Endothelial cell of umbilical vein (primary cell): ENCODE results near the gene FGFR3. TPM values are rescaled to one million over a fixed set of nuclear protein-coding genes. Genes with fewer than 3 reads are reported as not detected.

ENCODE experiments used
- BruUV-seq: library from RNA; stranded (reverse); fragments of 400-500 nt; replicated peaks from 2 replicates; lab custom pipeline; 2021; lab: Mats Ljungman, UMichigan
- CTCF ChIA-PET: fragments of 300-600, 350-600 bp; sonication (Branson Sonifier 250); formaldehyde crosslinking; loops from one replicate; lab custom pipeline; 2021; ENCODE audit warnings: antibody characterized with exemption, inconsistent platforms; lab: Charles Lee
- POLR2A ChIA-PET: fragments of 300-600, 350-600 bp; sonication (Branson Sonifier 250); formaldehyde crosslinking; loops from one replicate; lab custom pipeline; 2021; ENCODE audit warnings: antibody characterized with exemption, inconsistent platforms; lab: Charles Lee
- DNase-seq: peaks from one replicate; pipeline ENCODE4 v3.0.0-alpha.2; 2011; ENCODE audit warnings: low read depth, low spot score
- FAIRE-seq: peaks from 2 replicates; lab custom pipeline; 2011; peaks lifted over from hg19 to GRCh38; lab: Jason Lieb, UNC
- H2AFZ ChIP-seq: 2 replicates; pipeline ENCODE4 v1.6.0; 2012; ENCODE audit warnings: low read depth, low read length, control low read depth, inconsistent platforms
- H3K27ac ChIP-seq: 2 replicates; pipeline ENCODE4 v1.5.1; 2011; ENCODE audit warnings: low read depth, mild to moderate bottlenecking, control low read depth, low read length, moderate library complexity; ENCODE audit not compliant: insufficient read depth
- H3K27me3 ChIP-seq, 2 experiments: 2 replicates each; pipeline versions ENCODE4 v1.6.0 to v1.6.1; 2011; ENCODE audit warnings: low read length in 2 of 2, mixed read lengths in 1 of 2; ENCODE audit not compliant: control insufficient read depth in 2 of 2, insufficient read depth in 2 of 2
- H3K36me3 ChIP-seq, 2 experiments: 2 replicates in 1 of 2; 3 replicates in 1 of 2; pipeline ENCODE4 v1.5.1; 2011; ENCODE audit warnings: low read length in 2 of 2, mild to moderate bottlenecking in 1 of 2, moderate library complexity in 1 of 2; ENCODE audit not compliant: control insufficient read depth in 2 of 2, insufficient read depth in 2 of 2; ENCODE audit errors: extremely low read depth in 1 of 2
- H3K4me1 ChIP-seq: 3 replicates; pipeline ENCODE4 v1.5.1; 2011; ENCODE audit warnings: mild to moderate bottlenecking, low read length; ENCODE audit not compliant: control insufficient read depth, insufficient read depth; ENCODE audit errors: extremely low read depth
- H3K4me2 ChIP-seq: 2 replicates; pipeline ENCODE4 v1.6.1; 2011; ENCODE audit warnings: low read length, control low read depth, mixed read lengths; ENCODE audit not compliant: insufficient read depth
- H3K4me3 ChIP-seq, 3 experiments: fragments of 200-600 bp in 1 of 3; sonication (generic), shearing (Covaris generic) in 1 of 3; replicated peaks in 1 of 3; 2 replicates each; pipeline ENCODE4 v1.5.1; 2011 to 2016; ENCODE audit warnings: control low read depth in 3 of 3, low read length in 3 of 3, mild to moderate bottlenecking in 2 of 3, inconsistent platforms in 1 of 3, low read depth in 1 of 3, moderate library complexity in 1 of 3; ENCODE audit not compliant: insufficient read depth in 1 of 3
- H3K79me2 ChIP-seq: 2 replicates; pipeline ENCODE4 v1.6.0; 2012; ENCODE audit warnings: low read length, inconsistent platforms; ENCODE audit not compliant: control insufficient read depth, insufficient read depth
- H3K9ac ChIP-seq: replicated peaks from 2 replicates; pipeline ENCODE3; 2011; ENCODE audit warnings: low read length, control low read depth; ENCODE audit not compliant: insufficient read depth; ENCODE audit errors: extremely low read depth
- H3K9me1 ChIP-seq: replicated peaks from 3 replicates; pipeline ENCODE4 v1.6.0; 2011; ENCODE audit warnings: mild to moderate bottlenecking, low read length; ENCODE audit not compliant: control insufficient read depth, insufficient read depth; ENCODE audit errors: extremely low read depth
- H3K9me3 ChIP-seq: replicated peaks from 2 replicates; pipeline ENCODE4 v1.5.1; 2012; ENCODE audit warnings: low read length, inconsistent platforms; ENCODE audit not compliant: control insufficient read depth, insufficient read depth
- H4K20me1 ChIP-seq: replicated peaks from 2 replicates; pipeline ENCODE3; 2011; ENCODE audit warnings: mild to moderate bottlenecking, low read length; ENCODE audit not compliant: control insufficient read depth, insufficient read depth; ENCODE audit errors: extremely low read depth
- CTCF ChIP-seq, 2 donors: IDR thresholded peaks; 1 replicate in 1 of 2; 2 replicates in 1 of 2; pipeline ENCODE4 v1.5.1; 2011; ENCODE audit warnings: low read length in 2 of 2, mild to moderate bottlenecking in 2 of 2, moderate library complexity in 2 of 2, control low read depth in 1 of 2, inconsistent platforms in 1 of 2, low read depth in 1 of 2; ENCODE audit not compliant: insufficient read depth in 1 of 2; ENCODE audit errors: extremely low read depth in 1 of 2
- EZH2 ChIP-seq: IDR thresholded peaks from 2 replicates; pipeline ENCODE4 v1.6.1; 2012; ENCODE audit warnings: borderline replicate concordance, low read depth, mild to moderate bottlenecking, moderate library complexity, low read length, inconsistent platforms; ENCODE audit not compliant: severe bottlenecking
- FOS ChIP-seq: IDR thresholded peaks from 2 replicates; pipeline ENCODE4 v1.6.1; 2011; ENCODE audit warnings: mild to moderate bottlenecking, low read length, moderate library complexity, borderline replicate concordance; ENCODE audit not compliant: insufficient read depth
- GATA2 ChIP-seq: IDR thresholded peaks from 2 replicates; pipeline ENCODE4 v1.7.0; 2011; ENCODE audit warnings: low read depth, mild to moderate bottlenecking, moderate library complexity, mixed read lengths, low read length; ENCODE audit not compliant: insufficient read length, insufficient read depth
- JUN ChIP-seq: IDR thresholded peaks from 2 replicates; pipeline ENCODE4 v1.6.1; 2011; ENCODE audit warnings: borderline replicate concordance, low read depth; ENCODE audit not compliant: insufficient read length, insufficient read depth
- MYC ChIP-seq: IDR thresholded peaks from one replicate; pipeline ENCODE4 v1.6.1; 2011; ENCODE audit warnings: mild to moderate bottlenecking, low read depth, low read length
- POLR2A ChIP-seq: IDR thresholded peaks from 2 replicates; pipeline ENCODE4 v1.6.1; 2012; ENCODE audit warnings: low read depth, mild to moderate bottlenecking, control low read depth, low read length
- dilution Hi-C: fragments of 300-500 bp; cut with MboI; formaldehyde crosslinking; loops from one replicate; pipeline ENCODE4 v1.15.0; 2019; ENCODE audit warnings: low sequenced_read_pairs; ENCODE audit not compliant: extremely low pct_ligation_motif_present
- intact Hi-C: fragments of 100-400 bp; cut with micrococcal nuclease; formaldehyde crosslinking; loops from one replicate; pipeline ENCODE4 v1.10.0; 2022
- polyA plus RNA-seq, 4 experiments: library from polyadenylated mRNA; depleted of rRNA in 3 of 4; stranded (reverse) in 3 of 4; unstranded in 1 of 4; fragments of >200 nt; gene quantifications; 2 replicates each; pipeline versions ENCODE4 v1.2.1 to v1.2.3, GENCODE V29; 2011 to 2012; ENCODE audit warnings: missing spikeins in 1 of 4
- total RNA-seq: library from RNA; stranded (reverse); gene quantifications from 2 replicates; pipeline ENCODE4 v1.2.3, GENCODE V29; 2021

Gene FGFR3
- total and polyA plus RNA-seq, 2 donors (not counting 3 experiments of a cell fraction or from before 2014, with no cell fraction given), result 0.73 to 1.2 TPM

- H3K36me3 ChIP-seq, result peaks cover 12 to 48% of the 10 kb centered on the region in 2 experiments
- intact Hi-C loops, result no loop called here
- dilution Hi-C loops, result no loop called here
These were observed 37.1 kb downstream of the FGFR3 start for GRCh38 chr4:1830234-1830633.

GRCh38 chr4:1830642-1831228 lies 37.6 kb downstream of the FGFR3 start:
- no peak overlapping the region for H3K4me3 ChIP-seq
- intact Hi-C loops, result no loop called here
- no TSS peak for BruUV-seq
- peaks cover 14 to 48% of the 10 kb centered on the region in 2 experiments for H3K36me3 ChIP-seq
- DNase-seq (no peak), FAIRE-seq (no peak)
- no peaks in the 10 kb centered on the region for H3K9me3 ChIP-seq
- no peaks in the 10 kb centered on the region for H3K79me2 ChIP-seq
- H3K27me3 ChIP-seq, result no peaks in the 10 kb centered on the region
- no peaks in the 10 kb centered on the region for H4K20me1 ChIP-seq
- no peak overlapping the region for H3K4me2 ChIP-seq
- H2AFZ ChIP-seq, result no peak overlapping the region
- dilution Hi-C loops, result no loop called here
- no peak overlapping the region for H3K9ac ChIP-seq
- no peaks in the 10 kb centered on the region for H3K4me1 ChIP-seq
- no peaks in the 10 kb centered on the region for H3K9me1 ChIP-seq
- TF ChIP-seq GATA2 (no peak), POLR2A (no peak), EZH2 (no peak), MYC (no peak), JUN (no peak), CTCF (IDR thresholded peaks at IDR 0.05; ENCODE audit: extremely low read depth in 1 of 2, insufficient read depth in 1 of 2, low read depth in 1 of 2, low read length in 2 of 2) (no peak)
- no peak overlapping the region for H3K27ac ChIP-seq
- POLR2A ChIA-PET, result no interaction called here
- CTCF ChIA-PET, result interaction anchor here (1.2 to 1.5 kb wide), 3 partner anchors 12 to 85 kb away, joined by 3 to 7 read pairs (median 3); no protein-coding TSS in a partner anchor

More at GRCh38 chr4:1830234-1830633, 37.1 kb downstream of the FGFR3 start:
- ChIA-PET CTCF (interaction anchor here (1.2 to 1.5 kb wide), 2 partner anchors 11 to 81 kb away, joined by 3 to 7 read pairs; no protein-coding TSS in a partner anchor), POLR2A (no interaction called here)
- Histone ChIP-seq H3K4me1 (no peaks in the 10 kb centered on the region), H3K27me3 (no peaks in the 10 kb centered on the region), H3K27ac (no peak overlapping the region), H3K9me1 (no peaks in the 10 kb centered on the region), H3K79me2 (no peaks in the 10 kb centered on the region), H3K4me2 (no peak overlapping the region), H4K20me1 (no peaks in the 10 kb centered on the region), H3K9ac (no peak overlapping the region), H3K9me3 (no peaks in the 10 kb centered on the region), H2AFZ (no peak overlapping the region), H3K4me3 (no peak overlapping the region)
- DNase-seq, result no peak
- FAIRE-seq, result no peak
- TF ChIP-seq FOS, result no peak
- BruUV-seq, result no TSS peak
